HCT116 (cell line): ENCODE results near the gene NAMPT. TPM values are rescaled to one million over a fixed set of nuclear protein-coding genes. Genes with fewer than 3 reads are reported as not detected.

Source experiments
- ATAC-seq: fragments of 200-7000 bp; cut with Tn5 transposase; 2 replicates; pipeline ENCODE4 v1.9.1; 2020; ENCODE audit warnings: mild to moderate bottlenecking, moderate library complexity
- BruUV-seq: library from RNA; stranded (reverse); fragments of 400-500 nt; replicated peaks from 2 replicates; lab custom pipeline; 2021; lab: Mats Ljungman, UMichigan
- CTCF ChIA-PET: fragments of 300-600 bp; sonication (Branson Sonifier 250); formaldehyde crosslinking; loops from one replicate; lab custom pipeline; 2021; ENCODE audit warnings: antibody characterized with exemption; lab: Charles Lee
- POLR2A ChIA-PET: fragments of 300-600, 350-600 bp; sonication (Branson Sonifier 250); formaldehyde crosslinking; loops from one replicate; lab custom pipeline; 2021; ENCODE audit warnings: antibody characterized with exemption; lab: Charles Lee
- RAD21 ChIA-PET, 2 experiments: fragments of 300-600 bp; sonication (Branson Sonifier 250); formaldehyde crosslinking; loops; one replicate each; lab custom pipeline; 2023; ENCODE audit warnings: low total read pairs in 2 of 2; ENCODE audit not compliant: uncharacterized antibody in 2 of 2, unreplicated experiment in 2 of 2, low non-redundant PET in 1 of 2; lab: Charles Lee
- DNase-seq: peaks from one replicate; pipeline ENCODE4 v3.0.0-alpha.2; 2010; ENCODE audit warnings: low read depth, low spot score
- H2AFZ ChIP-seq: fragments of 200-600 bp; shearing (Covaris generic), sonication (generic); 2 replicates; pipeline ENCODE4 v1.6.1; 2017; ENCODE audit warnings: low read depth, mixed run types, mixed read lengths, antibody characterized with exemption, low read length; ENCODE audit not compliant: poor library complexity, severe bottlenecking
- H3K27ac ChIP-seq: 2 replicates; pipeline ENCODE4 v1.5.1; 2012; ENCODE audit warnings: low read depth, low read length
- H3K27me3 ChIP-seq: fragments of 200-600 bp; sonication (generic); 2 replicates; pipeline ENCODE4 v1.6.1; 2016; ENCODE audit warnings: mixed run types, low read length, mixed read lengths; ENCODE audit not compliant: insufficient read depth
- H3K36me3 ChIP-seq, 2 experiments: fragments of 200-500 bp in 1 of 2; fragments of 200-600 bp in 1 of 2; sonication (Bioruptor generic) in 1 of 2; sonication (generic) in 1 of 2; 2 replicates each; pipeline versions ENCODE4 v1.5.1 to v1.6.1; 2014 to 2016; ENCODE audit warnings: low read length in 2 of 2, inconsistent platforms in 1 of 2, mixed read lengths in 1 of 2, mixed run types in 1 of 2; ENCODE audit not compliant: insufficient read depth in 2 of 2, control insufficient read depth in 1 of 2
- H3K4me1 ChIP-seq, 2 experiments: fragments of 200-600 bp in 1 of 2; sonication (generic) in 1 of 2; 2 replicates each; pipeline versions ENCODE4 v1.5.1 to v1.6.1; 2012 to 2017; ENCODE audit warnings: low read length in 2 of 2, inconsistent platforms in 1 of 2, mild to moderate bottlenecking in 1 of 2, mixed read lengths in 1 of 2, mixed run types in 1 of 2, moderate library complexity in 1 of 2; ENCODE audit not compliant: insufficient read depth in 2 of 2, control insufficient read depth in 1 of 2
- H3K4me2 ChIP-seq: fragments of 200-600 bp; sonication (generic); 2 replicates; pipeline ENCODE4 v1.6.1; 2017; ENCODE audit warnings: mixed run types, low read length, mixed read lengths
- H3K4me3 ChIP-seq, 2 experiments: fragments of 200-600 bp in 1 of 2; sonication (generic) in 1 of 2; replicated peaks in 1 of 2; 2 replicates each; pipeline ENCODE4 v1.5.1; 2011 to 2016; ENCODE audit warnings: low read length in 2 of 2, control low read depth in 1 of 2, low read depth in 1 of 2, mild to moderate bottlenecking in 1 of 2, mixed read lengths in 1 of 2, mixed run types in 1 of 2
- H3K79me2 ChIP-seq: fragments of 200-600 bp; sonication (generic); 2 replicates; pipeline ENCODE4 v1.6.1; 2017; ENCODE audit warnings: mild to moderate bottlenecking, mixed run types, low read length, moderate library complexity, mixed read lengths; ENCODE audit not compliant: insufficient read depth
- H3K9ac ChIP-seq: fragments of 200-600 bp; sonication (generic); 2 replicates; pipeline ENCODE4 v1.6.1; 2016; ENCODE audit warnings: low read length, mixed read lengths
- H3K9me2 ChIP-seq: fragments of 200-600 bp; sonication (generic), shearing (Covaris generic); 2 replicates; pipeline ENCODE4 v1.6.1; 2017; ENCODE audit warnings: mixed run types, mild to moderate bottlenecking, moderate library complexity; ENCODE audit not compliant: insufficient read depth
- H3K9me3 ChIP-seq, 2 experiments: fragments of 200-500 bp in 1 of 2; fragments of 200-600 bp in 1 of 2; sonication (Bioruptor generic) in 1 of 2; sonication (generic) in 1 of 2; 2 replicates each; pipeline ENCODE4 v1.6.1; 2014 to 2017; ENCODE audit warnings: low read length in 2 of 2, mixed read lengths in 2 of 2, inconsistent platforms in 1 of 2, low read depth in 1 of 2, mild to moderate bottlenecking in 1 of 2, mixed run types in 1 of 2, moderate library complexity in 1 of 2; ENCODE audit not compliant: control insufficient read depth in 1 of 2, insufficient read depth in 1 of 2
- H4K20me1 ChIP-seq: fragments of 200-600 bp; sonication (generic), shearing (Covaris generic); 2 replicates; pipeline ENCODE4 v1.6.1; 2017; ENCODE audit warnings: mixed run types, mild to moderate bottlenecking, moderate library complexity; ENCODE audit not compliant: insufficient read depth
- CEBPB ChIP-seq: IDR thresholded peaks from 2 replicates; pipeline ENCODE4 v1.6.1; 2012; ENCODE audit warnings: low read depth
- POLR2AphosphoS5 ChIP-seq: IDR thresholded peaks from 2 replicates; pipeline ENCODE4 v1.6.1; 2011; ENCODE audit warnings: mild to moderate bottlenecking, low read depth, low read length, moderate library complexity
- SIN3A ChIP-seq: IDR thresholded peaks from 2 replicates; pipeline ENCODE4 v1.6.1; 2012; ENCODE audit warnings: low read depth
- ZBTB33 ChIP-seq: IDR thresholded peaks from 2 replicates; pipeline ENCODE4 v1.6.1; 2011; ENCODE audit warnings: mild to moderate bottlenecking, low read length, moderate library complexity; ENCODE audit not compliant: insufficient replicate concordance; ENCODE audit errors: extremely low read depth
- ZFX ChIP-seq: fragments of 450-650 bp; IDR thresholded peaks from 2 replicates; pipeline ENCODE4 v1.6.1; 2017
- intact Hi-C: fragments of 100-400 bp; cut with micrococcal nuclease; formaldehyde crosslinking; loops from 2 replicates; pipeline ENCODE4 v1.10.0; 2022
- total RNA-seq: library from RNA; stranded (reverse); gene quantifications from one replicate; pipeline ENCODE4 v1.2.1, GENCODE V29; 2021; ENCODE audit not compliant: unreplicated experiment
- TF ChIP-seq, protein P1 (sequence below): IDR thresholded peaks from 2 replicates; pipeline ENCODE4 v1.6.1; 2012

NAMPT gene
- total RNA-seq, 1 experiment from 2014 or later, result 113 TPM

DNA sequence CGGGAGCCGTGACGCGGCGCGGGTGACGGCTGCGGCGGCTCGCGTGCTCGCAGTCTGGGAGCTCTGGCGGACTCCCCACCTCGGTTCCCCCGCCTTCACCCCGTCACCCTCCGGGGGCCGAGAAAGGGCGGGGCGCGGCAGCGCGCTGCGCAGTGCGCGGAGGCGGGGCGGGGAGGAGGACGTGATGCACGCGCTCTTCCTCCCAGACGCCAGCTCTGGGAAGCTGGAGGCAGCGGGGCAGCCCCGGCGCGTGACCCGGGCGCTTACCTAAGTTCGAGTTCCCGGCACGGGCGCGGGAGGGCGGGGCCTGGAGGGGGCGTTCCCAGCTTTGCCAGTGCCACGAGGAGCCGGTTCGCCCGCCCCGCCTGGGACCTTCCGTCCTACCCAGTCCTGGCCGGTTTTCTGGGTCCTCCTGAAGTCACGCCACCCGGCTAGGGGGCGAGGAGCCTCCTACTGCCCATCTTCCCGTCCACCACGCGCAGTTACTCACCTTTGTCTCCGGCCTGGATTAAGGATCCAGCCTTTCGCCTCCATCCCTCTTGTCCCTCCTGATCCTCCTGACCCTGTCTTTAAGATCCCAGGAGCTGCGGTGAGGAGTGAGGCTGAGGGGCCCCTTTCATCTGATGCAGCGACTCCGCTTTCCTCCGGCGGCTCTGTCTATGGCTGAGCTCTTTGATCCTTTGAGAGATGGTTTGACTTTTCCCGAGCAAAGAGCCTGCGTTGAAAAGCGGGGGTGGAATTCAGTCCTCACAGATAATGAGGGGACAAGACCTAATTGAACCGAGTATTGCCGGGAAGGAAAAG lies 470 bp upstream of the NAMPT start (continued):
- TF ChIP-seq ZBTB33, result peak; percentile 51
- peak; percentile 88 for TF ChIP-seq POLR2AphosphoS5

GRCh38 chr7:106283831-106284713 lies 711 bp downstream of the NAMPT start:
- RAD21 ChIA-PET, result interaction anchor here in 1 of 2 experiments (1.2 to 1.3 kb wide), 2 partner anchors 107 to 178 kb away, joined by 4 to 6 read pairs; no protein-coding TSS in a partner anchor
- no peaks in the 10 kb centered on the region for H3K9me3 ChIP-seq
- POLR2A ChIA-PET, result interaction anchor here (0.8 to 1.3 kb wide), 8 partner anchors 11 to 452 kb away, joined by 3 to 5 read pairs (median 4); no protein-coding TSS in a partner anchor
- intact Hi-C loops, result loop anchor here (2.0 kb wide), 1 partner anchor 63 kb away; no protein-coding TSS in a partner anchor
- peaks cover 0 to 5% of the 10 kb centered on the region in 2 experiments; a peak in 1 of 4 replicates for H3K36me3 ChIP-seq
- peak overlapping the region; percentile 77 to 83 for H3K4me3 ChIP-seq
- H2AFZ ChIP-seq, result no peak overlapping the region
- peak overlapping the region; percentile 73 for H3K4me2 ChIP-seq
- H3K4me1 ChIP-seq, result peaks cover 13 to 46% of the 10 kb centered on the region in 2 experiments; a peak in 3 of 4 replicates
- BruUV-seq, result no TSS peak
- CTCF ChIA-PET, result no interaction called here
- no peak for DNase-seq
- peaks cover 51% of the 10 kb centered on the region for H3K79me2 ChIP-seq
- H3K27ac ChIP-seq, result peak overlapping the region; percentile 76
- ATAC-seq, result peak; percentile 65
- 0 out of 2 replicates have a peak, but pooled peaks cover 8% of the 10 kb centered on the region for H4K20me1 ChIP-seq
- TF ChIP-seq CEBPB (no peak), ZFX (peak; percentile 50; the same call in 1 of the 2 replicates), SIN3A (0 out of 2 replicates have a peak, but pooled peaks have one; percentile 47)
- TF ChIP-seq, protein P1, sequence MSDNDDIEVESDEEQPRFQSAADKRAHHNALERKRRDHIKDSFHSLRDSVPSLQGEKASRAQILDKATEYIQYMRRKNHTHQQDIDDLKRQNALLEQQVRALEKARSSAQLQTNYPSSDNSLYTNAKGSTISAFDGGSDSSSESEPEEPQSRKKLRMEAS, result peak; percentile 63; the same call in 1 of the 2 replicates
- H3K27me3 ChIP-seq, result no peaks in the 10 kb centered on the region
- H3K9me2 ChIP-seq, result no peaks in the 10 kb centered on the region
- peak overlapping the region; percentile 86 for H3K9ac ChIP-seq
